Measurements from ENCODE around the gene GALNT9.
A peak's percentile ranks its signal among the peaks of the same experiment; 100 is the strongest.

The GALNT9 gene

DNA sequence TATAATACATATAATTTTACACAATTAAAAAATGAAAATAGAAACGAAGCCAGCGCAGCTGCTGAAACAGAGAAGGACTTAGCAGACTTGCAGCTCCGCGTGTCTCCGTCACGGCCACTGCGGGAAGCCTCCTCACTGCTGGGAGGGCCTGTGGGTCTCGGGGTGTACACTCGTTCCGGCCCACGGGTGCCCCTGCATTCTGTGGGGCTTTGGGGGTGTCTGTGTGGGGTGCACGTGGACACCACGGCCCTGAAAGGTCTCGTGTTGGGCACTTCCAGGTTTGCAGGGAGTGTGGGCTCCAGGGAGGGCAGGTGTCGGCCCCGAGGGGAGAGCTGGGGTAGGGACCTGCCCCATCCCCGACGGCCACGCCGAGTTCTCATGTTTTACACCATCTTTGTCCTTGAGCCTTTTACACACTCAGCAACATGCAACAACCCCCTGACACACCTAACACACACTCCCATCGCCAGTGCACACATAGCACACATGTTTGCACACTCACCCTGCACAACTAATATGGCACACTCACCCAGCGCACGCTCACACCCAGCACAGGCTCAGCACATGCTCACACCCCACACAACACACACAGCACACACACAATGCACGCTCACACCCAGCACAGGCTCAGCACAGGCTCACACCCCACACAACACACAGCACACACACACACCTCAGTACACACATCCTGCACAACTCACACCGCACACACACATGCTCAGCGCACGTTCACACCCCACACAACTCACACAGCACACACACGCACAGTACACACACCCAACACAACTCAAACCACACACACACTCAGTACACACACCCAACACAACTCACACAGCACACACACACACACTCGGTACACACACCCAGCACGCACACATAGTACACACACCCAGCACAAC lies 148.5 kb downstream of the GALNT9 start:
- DNase-seq (ENCODE audit: low read depth), result no peak

DNA sequence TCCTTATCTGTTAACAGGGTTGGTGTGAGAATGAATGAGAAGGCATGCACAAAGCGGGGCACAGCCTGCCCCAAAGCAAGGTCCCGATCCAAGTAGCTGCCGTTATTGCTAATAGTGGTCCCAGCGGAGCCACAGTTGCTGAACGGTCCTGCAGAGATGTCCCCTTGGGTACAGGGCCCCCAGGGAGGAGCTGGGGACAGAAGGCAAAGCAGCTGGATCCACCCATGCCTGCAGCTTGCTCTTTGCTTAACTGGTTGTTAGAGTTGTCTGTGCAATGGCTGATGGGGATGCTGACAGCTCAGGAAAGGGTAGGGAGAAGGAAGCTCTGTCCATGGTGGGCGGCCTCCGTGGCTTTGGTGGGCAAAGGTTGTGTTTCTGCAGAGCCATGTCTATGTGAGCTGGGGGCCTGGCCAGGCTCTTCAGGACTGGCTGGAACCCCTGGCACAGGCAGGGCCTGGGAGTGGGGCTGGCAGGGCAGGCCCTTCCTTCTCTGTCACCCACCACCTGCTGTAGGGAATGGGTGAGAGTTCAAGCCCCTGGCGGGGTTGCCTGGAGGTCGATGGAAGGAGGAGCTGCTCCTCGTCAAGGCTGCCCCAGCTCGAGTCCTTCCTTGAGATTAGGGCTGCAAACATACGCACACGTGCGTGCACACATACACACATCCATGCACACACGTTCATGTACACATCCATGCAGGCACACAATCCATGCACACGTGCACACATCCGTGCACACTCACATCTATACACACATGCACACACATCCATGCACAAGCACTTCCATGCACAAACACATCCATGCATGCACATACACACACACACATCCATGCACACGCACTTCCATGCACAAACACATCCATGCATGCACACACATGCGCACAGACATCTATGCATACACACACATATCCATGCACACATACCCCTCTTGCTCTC lies 149.7 kb downstream of the GALNT9 start:
- no peak for DNase-seq (ENCODE audit: low read depth)

- peak; percentile 27 for DNase-seq (ENCODE audit: low read depth)
Observed at GRCh38 chr12:132178801-132179401, 150.5 kb downstream of the GALNT9 start.

GRCh38 chr12:132178316-132178715 lies 151.1 kb downstream of the GALNT9 start:
- no peak for DNase-seq (ENCODE audit: low read depth)

DNA sequence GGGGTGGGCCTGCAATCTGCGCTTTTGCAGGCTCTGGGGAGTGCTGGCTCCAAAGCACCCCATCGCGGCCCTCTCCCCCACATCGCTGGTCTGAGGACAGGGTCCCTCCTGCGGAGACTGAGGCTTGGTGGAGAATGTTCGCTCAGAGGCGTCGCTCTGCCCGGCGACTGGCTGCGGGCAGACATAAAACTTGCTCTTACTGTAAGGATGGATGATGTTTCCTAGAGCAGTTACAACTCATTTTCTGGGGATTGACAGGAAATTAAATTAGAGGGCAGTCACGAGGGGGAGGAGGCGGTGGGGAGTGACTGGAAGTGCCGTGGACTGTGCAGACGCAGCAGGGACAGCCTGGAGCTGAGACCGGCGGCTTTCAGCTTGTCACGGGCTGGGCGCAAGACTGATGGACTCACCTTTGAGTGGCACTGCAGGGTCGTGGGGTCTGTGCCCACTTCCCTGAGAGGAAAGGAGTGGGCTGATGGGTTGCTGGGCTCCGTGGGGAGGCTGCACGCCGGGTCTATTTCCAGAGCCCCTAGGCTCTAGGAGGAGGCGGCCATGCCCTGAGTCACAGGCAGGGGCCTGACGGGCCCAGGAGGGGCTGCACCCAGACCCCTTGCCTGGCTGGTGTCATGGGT lies 152.4 kb downstream of the GALNT9 start:
- DNase-seq (ENCODE audit: low read depth), result no peak

GRCh38 chr12:132176385-132176919 lies 152.9 kb downstream of the GALNT9 start:
- no peak for DNase-seq (ENCODE audit: low read depth)

GRCh38 chr12:132175496-132176384 lies 153.6 kb downstream of the GALNT9 start:
- no peak for DNase-seq (ENCODE audit: low read depth)

DNA sequence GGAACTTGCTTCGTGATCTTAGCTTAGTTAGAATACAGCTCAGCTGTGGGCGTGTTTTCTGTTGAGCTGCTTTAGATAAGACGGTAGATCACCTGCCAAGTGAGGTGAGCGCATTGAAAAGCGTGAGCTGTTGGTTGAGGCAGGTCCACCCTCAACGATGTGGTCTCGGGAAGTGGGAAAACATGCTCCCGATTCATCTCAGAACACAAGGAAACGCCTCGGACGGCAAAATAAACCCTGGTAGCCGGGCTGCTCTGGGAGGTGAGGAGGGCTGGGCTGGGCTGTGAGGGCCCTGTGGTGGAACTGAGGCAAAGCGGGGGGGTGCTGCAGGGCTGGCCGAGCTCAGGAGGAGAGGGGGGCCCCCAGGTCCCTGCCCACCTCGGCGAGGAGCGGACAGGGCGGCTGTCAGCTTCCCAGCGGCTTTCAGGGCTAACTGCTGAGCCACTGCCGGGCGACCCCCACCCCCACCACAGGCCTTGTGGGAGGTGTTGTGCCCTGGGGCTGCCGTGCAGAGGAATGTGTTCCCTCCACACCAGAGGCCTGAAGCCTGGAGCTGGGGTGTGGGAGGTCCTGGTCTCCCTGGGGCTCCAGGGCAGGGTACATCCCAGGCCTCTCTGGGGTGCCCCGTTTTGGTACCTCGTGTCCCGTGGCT lies 154.4 kb downstream of the GALNT9 start:
- DNase-seq (ENCODE audit: low read depth), result no peak

GRCh38 chr12:132174015-132174838 lies 155.2 kb downstream of the GALNT9 start:
- DNase-seq (ENCODE audit: low read depth), result no peak

DNA sequence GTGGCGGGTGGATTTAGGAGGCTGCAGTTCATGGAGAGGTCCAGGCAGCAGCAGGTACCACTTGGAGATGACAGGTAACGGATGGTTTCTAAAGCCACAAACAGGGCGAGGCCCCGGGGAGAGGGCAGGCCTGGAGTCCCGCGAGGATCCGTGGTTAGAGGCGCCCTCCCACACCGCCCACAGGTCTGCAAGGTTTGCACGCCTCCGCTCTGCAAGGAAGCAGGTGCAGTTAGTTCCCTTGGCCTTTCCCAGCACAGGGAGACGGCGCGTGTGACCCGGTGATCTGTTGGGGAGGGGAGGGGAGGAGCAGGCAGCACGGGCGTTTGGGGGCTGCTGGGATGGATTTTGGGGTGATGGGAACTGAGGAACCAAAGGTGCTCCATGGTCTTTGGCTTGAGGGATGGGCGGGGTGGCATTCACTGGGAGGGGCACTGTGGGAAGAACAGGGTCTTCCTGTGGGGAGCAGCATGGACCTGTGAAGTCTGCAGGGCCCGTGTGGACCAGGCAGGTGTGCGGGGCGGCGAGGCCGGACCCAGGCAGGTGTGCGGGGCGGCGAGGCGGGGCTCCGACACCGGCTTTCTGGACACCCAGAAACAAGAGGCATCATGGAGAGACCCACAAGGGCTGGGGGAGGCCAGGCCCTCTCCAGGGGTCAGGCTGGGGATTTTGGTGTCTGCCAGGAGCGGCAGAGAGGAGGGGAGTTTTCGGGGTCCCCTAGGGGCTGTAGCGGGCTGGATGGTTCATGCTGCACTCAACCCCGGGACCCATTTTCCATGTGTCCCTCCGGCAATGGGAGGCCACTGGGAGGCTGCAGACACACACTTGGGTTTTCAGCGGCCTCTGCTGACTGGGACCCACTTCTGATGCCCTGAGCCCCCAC lies 156.0 kb downstream of the GALNT9 start:
- no peak for DNase-seq (ENCODE audit: low read depth)

DNA sequence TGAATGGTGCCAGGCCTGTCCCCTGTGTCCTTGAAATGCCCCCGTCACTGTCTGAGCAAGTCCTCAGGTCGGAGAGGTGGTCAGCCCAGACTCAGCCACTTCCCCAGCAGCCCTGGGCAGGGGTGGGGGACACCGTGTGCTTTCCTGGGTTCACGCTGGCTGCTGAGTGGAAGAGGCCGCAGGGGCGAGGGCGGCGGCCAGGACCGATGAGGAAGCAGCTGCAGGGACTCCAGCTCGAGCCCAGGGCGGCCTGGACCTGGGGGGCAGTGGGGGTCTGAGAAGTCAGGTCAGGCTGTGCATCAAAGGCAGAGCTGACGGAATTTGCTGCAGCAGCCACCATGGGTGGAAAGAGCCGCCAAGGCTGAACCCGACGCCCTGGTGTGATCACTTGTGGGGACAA lies 156.8 kb downstream of the GALNT9 start:
- DNase-seq (ENCODE audit: low read depth), result no peak

- DNase-seq (ENCODE audit: low read depth), result no peak
Observed at GRCh38 chr12:132171968-132172521, 157.3 kb downstream of the GALNT9 start.

- no peak for DNase-seq (ENCODE audit: low read depth)
Observed at GRCh38 chr12:132171293-132171967, 158.0 kb downstream of the GALNT9 start.

DNA sequence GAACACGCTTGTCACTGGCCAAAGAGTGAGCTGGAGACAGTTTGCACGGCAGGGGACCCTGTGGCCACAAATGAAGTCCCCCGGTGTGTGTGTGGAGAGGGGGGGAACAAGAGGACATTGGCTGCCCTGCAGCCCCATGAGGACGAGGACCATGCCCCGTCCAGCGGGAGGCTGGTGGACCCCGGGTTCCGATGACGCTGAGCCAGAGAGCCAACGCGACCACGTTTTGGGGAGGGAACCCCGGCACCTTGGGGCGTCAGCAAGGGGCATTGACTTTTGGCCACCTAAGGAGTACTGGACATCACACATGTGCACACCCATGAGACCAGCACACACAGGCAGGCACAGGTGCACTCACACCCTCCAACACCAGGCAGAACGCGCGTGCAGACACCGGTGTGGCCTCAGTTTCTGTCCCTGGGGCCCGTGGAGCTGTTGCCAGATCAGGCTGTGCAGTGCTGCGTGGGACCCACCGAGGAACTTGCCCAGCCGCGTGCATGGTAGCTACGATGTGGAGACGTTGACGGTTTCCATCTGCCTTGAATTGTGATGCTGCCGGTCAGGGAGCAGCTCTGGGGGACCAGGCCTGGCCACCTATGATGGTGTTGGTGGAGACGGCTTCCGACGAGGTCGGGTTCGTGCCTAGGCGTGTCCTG lies 158.6 kb downstream of the GALNT9 start:
- no peak for DNase-seq (ENCODE audit: low read depth)

- no peak for DNase-seq (ENCODE audit: low read depth)
Observed at GRCh38 chr12:132170094-132170636, 159.2 kb downstream of the GALNT9 start.

GRCh38 chr12:132169376-132169775 lies 160.0 kb downstream of the GALNT9 start:
- no peak for DNase-seq (ENCODE audit: low read depth)
